ENCODE results near the gene CD6.

DNA sequence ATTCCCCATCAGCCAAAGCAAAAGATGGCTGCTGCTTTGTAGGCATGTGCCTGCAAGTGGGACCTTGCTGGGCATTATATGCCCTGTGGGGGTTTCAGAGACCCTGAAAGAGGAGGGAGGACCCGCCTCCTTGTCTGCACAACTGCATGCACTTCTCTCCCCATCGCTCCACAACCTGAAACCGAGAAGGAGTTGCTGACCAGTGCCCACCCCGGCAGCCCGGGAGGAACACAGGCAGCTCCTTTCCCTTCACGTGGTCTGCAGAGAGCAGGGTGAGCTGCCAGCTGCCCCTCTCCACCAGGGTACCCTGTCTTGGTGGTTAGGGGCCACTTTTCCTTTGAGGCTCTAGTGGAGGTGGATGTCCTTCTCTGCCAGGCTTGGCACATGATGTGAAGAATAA, 48.6 kb upstream of the CD6 start:
- no peak for TF ChIP-seq POLR2AphosphoS5 (IDR thresholded peaks at IDR 0.05)
- TF ChIP-seq EP300 (IDR thresholded peaks at IDR 0.05) = no peak
- TF ChIP-seq, protein P1, sequence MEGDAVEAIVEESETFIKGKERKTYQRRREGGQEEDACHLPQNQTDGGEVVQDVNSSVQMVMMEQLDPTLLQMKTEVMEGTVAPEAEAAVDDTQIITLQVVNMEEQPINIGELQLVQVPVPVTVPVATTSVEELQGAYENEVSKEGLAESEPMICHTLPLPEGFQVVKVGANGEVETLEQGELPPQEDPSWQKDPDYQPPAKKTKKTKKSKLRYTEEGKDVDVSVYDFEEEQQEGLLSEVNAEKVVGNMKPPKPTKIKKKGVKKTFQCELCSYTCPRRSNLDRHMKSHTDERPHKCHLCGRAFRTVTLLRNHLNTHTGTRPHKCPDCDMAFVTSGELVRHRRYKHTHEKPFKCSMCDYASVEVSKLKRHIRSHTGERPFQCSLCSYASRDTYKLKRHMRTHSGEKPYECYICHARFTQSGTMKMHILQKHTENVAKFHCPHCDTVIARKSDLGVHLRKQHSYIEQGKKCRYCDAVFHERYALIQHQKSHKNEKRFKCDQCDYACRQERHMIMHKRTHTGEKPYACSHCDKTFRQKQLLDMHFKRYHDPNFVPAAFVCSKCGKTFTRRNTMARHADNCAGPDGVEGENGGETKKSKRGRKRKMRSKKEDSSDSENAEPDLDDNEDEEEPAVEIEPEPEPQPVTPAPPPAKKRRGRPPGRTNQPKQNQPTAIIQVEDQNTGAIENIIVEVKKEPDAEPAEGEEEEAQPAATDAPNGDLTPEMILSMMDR (IDR thresholded peaks at IDR 0.05) = no peak
- no peak for TF ChIP-seq POLR2A (IDR thresholded peaks at IDR 0.05)

Data from stomach (tissue), 4 donors.